GM12801 (cell line): Measurements from ENCODE around the gene APBB3.

ENCODE experiments used
- CTCF ChIP-seq: IDR thresholded peaks from one replicate; pipeline ENCODE4 v1.5.1; 2011; ENCODE audit warnings: control low read depth; ENCODE audit not compliant: insufficient read length; ENCODE audit errors: extremely low read depth

The APBB3 gene

GRCh38 chr5:140571105-140571504 is 6.7 kb upstream of the APBB3 start:
- no peak for TF ChIP-seq CTCF

- no peak for TF ChIP-seq CTCF
Observed at GRCh38 chr5:140570488-140570887, 6.1 kb upstream of the APBB3 start.

GRCh38 chr5:140570058-140570457 is 5.7 kb upstream of the APBB3 start:
- TF ChIP-seq CTCF: no peak

- no peak for TF ChIP-seq CTCF
Observed at GRCh38 chr5:140569197-140569596, 4.8 kb upstream of the APBB3 start.

GRCh38 chr5:140568443-140569063 is 4.2 kb upstream of the APBB3 start:
- no peak for TF ChIP-seq CTCF

- TF ChIP-seq CTCF: no peak
Observed at GRCh38 chr5:140567871-140568270, 3.5 kb upstream of the APBB3 start.

GRCh38 chr5:140567136-140567818 is 2.9 kb upstream of the APBB3 start:
- no peak for TF ChIP-seq CTCF
